HFFc6 (cell line): ENCODE results near the gene PHLDA3. TPM values are rescaled to one million over a fixed set of nuclear protein-coding genes. Genes with fewer than 3 reads are reported as not detected.

Source experiments
- DNase-seq: peaks from one replicate; pipeline ENCODE4 v3.0.0-alpha.2; 2018
- H3K27ac Mint-ChIP-seq: 2 replicates; pipeline ENCODE4 v1.8.0; 2020; ENCODE audit warnings: mild to moderate bottlenecking, mixed read lengths
- H3K27me3 Mint-ChIP-seq: 2 replicates; pipeline ENCODE4 v1.8.0; 2021; ENCODE audit warnings: mild to moderate bottlenecking, moderate library complexity, mixed read lengths; ENCODE audit not compliant: insufficient read depth
- H3K36me3 Mint-ChIP-seq: 2 replicates; pipeline ENCODE4 v1.8.0; 2021; ENCODE audit warnings: low read depth, mixed read lengths
- H3K4me1 Mint-ChIP-seq: 2 replicates; pipeline ENCODE4 v1.8.0; 2020; ENCODE audit warnings: low read depth, mixed read lengths
- H3K4me3 Mint-ChIP-seq: 2 replicates; pipeline ENCODE4 v1.8.0; 2020; ENCODE audit warnings: mild to moderate bottlenecking, moderate library complexity, mixed read lengths
- H3K9me3 Mint-ChIP-seq: 2 replicates; pipeline ENCODE4 v1.8.0; 2020; ENCODE audit warnings: mild to moderate bottlenecking, mixed read lengths
- CTCF ChIP-seq: fragments of 200-600 bp; sonication (generic); IDR thresholded peaks from 2 replicates; pipeline ENCODE4 v1.5.0; 2021; ENCODE audit warnings: antibody characterized with exemption, mild to moderate bottlenecking
- total RNA-seq, 6 experiments: library from RNA; stranded (reverse); fragmentation: NEBNext Ultra II Directional; extraction: Animal tissue kit (Norgen Biotek cat#: 25700); gene quantifications; 2 replicates in 1 of 6; 3 replicates in 5 of 6; pipeline ENCODE4 v1.2.3, GENCODE V29; 2021

Gene PHLDA3
- total RNA-seq, 6 experiments from 2014 or later: 101 to 113 (median 108) TPM

GRCh38 chr1:201463071-201463552 lies 5.9 kb downstream of the PHLDA3 start:
- Mint-ChIP-seq H3K4me3 (peak overlapping the region; percentile 50), H3K4me1 (peaks cover 72% of the 10 kb centered on the region), H3K27me3 (peaks cover 3% of the 10 kb centered on the region), H3K9me3 (peaks cover 8% of the 10 kb centered on the region; the same call in 1 of the 2 replicates), H3K27ac (peak overlapping the region; percentile 98), H3K36me3 (peaks cover 41% of the 10 kb centered on the region)
- TF ChIP-seq CTCF: peak; percentile 65
- DNase-seq: no peak

- Mint-ChIP-seq H3K4me3 (peak overlapping the region; percentile 81), H3K36me3 (peaks cover 32% of the 10 kb centered on the region), H3K27me3 (peaks cover 3% of the 10 kb centered on the region), H3K27ac (peak overlapping the region; percentile 98), H3K9me3 (no peaks in the 10 kb centered on the region), H3K4me1 (peaks cover 85% of the 10 kb centered on the region)
- DNase-seq: peak; percentile 93
- no peak for TF ChIP-seq CTCF
These were observed 7.1 kb downstream of the PHLDA3 start for GRCh38 chr1:201461645-201462441.

- peaks cover 89% of the 10 kb centered on the region for H3K4me1 Mint-ChIP-seq
- peak; percentile 98 for DNase-seq
- TF ChIP-seq CTCF: no peak
- peak overlapping the region; percentile 98 for H3K27ac Mint-ChIP-seq
- H3K9me3 Mint-ChIP-seq: no peaks in the 10 kb centered on the region
- peaks cover 3% of the 10 kb centered on the region for H3K27me3 Mint-ChIP-seq
- peaks cover 27% of the 10 kb centered on the region for H3K36me3 Mint-ChIP-seq
- H3K4me3 Mint-ChIP-seq: peak overlapping the region; percentile 81
These were observed 8.0 kb downstream of the PHLDA3 start for GRCh38 chr1:201460814-201461644.

- Mint-ChIP-seq H3K27ac (no peak overlapping the region), H3K27me3 (peaks cover 3% of the 10 kb centered on the region), H3K4me1 (peaks cover 89% of the 10 kb centered on the region), H3K4me3 (no peak overlapping the region), H3K9me3 (no peaks in the 10 kb centered on the region), H3K36me3 (peaks cover 17% of the 10 kb centered on the region)
- no peak for TF ChIP-seq CTCF
- no peak for DNase-seq
These were observed 9.2 kb downstream of the PHLDA3 start for GRCh38 chr1:201459775-201460174.

GRCh38 chr1:201459052-201459451 lies 9.9 kb downstream of the PHLDA3 start:
- Mint-ChIP-seq H3K36me3 (peaks cover 10% of the 10 kb centered on the region), H3K4me1 (peaks cover 90% of the 10 kb centered on the region), H3K4me3 (no peak overlapping the region), H3K27me3 (peaks cover 3% of the 10 kb centered on the region), H3K9me3 (no peaks in the 10 kb centered on the region), H3K27ac (peak overlapping the region; percentile 61)
- no peak for DNase-seq
- no peak for TF ChIP-seq CTCF
